HG02943 (cell line): ENCODE results near the gene GOPC.

ENCODE experiments used
- ATAC-seq: cut with Tn5 transposase; IDR thresholded peaks from one replicate; pipeline ENCODE4 v1.9.1; 2021; ENCODE audit warnings: mild to moderate bottlenecking, low read depth, moderate library complexity; ENCODE audit not compliant: unreplicated experiment

The GOPC gene

GRCh38 chr6:117597755-117598154 is 4.6 kb downstream of the GOPC start:
- ATAC-seq, result no peak

- no peak for ATAC-seq
Measured at GRCh38 chr6:117595099-117595923, 7.0 kb downstream of the GOPC start.

GRCh38 chr6:117592983-117593759 is 9.1 kb downstream of the GOPC start:
- ATAC-seq, result no peak

GRCh38 chr6:117591405-117591804 is 10.9 kb downstream of the GOPC start:
- ATAC-seq, result no peak

GRCh38 chr6:117590447-117590846 is 11.9 kb downstream of the GOPC start:
- ATAC-seq, result no peak

GRCh38 chr6:117585647-117586046 is 16.7 kb downstream of the GOPC start:
- ATAC-seq, result no peak

- ATAC-seq, result no peak
Measured at GRCh38 chr6:117574198-117574597, 28.1 kb downstream of the GOPC start.

- no peak for ATAC-seq
Measured at GRCh38 chr6:117573006-117573680, 29.2 kb downstream of the GOPC start.

GRCh38 chr6:117568831-117569410 is 33.4 kb downstream of the GOPC start:
- ATAC-seq, result no peak

- ATAC-seq, result no peak
Measured at GRCh38 chr6:117568247-117568646, 34.1 kb downstream of the GOPC start.

GRCh38 chr6:117564681-117565080 is 37.6 kb downstream of the GOPC start:
- no peak for ATAC-seq

- no peak for ATAC-seq
Measured at GRCh38 chr6:117561128-117561527, 41.2 kb downstream of the GOPC start.

- ATAC-seq, result no peak
Measured at GRCh38 chr6:117559299-117559698, 43.0 kb downstream of the GOPC start.

- ATAC-seq, result no peak
Measured at GRCh38 chr6:117558818-117559217, 43.5 kb downstream of the GOPC start.

- ATAC-seq, result no peak
Measured at GRCh38 chr6:117557951-117558350, 44.4 kb downstream of the GOPC start.

GRCh38 chr6:117555882-117556498 is 46.3 kb downstream of the GOPC start:
- no peak for ATAC-seq

GRCh38 chr6:117555262-117555849 is 47.0 kb downstream of the GOPC start:
- no peak for ATAC-seq

GRCh38 chr6:117553142-117553541 is 49.2 kb downstream of the GOPC start:
- no peak for ATAC-seq

- no peak for ATAC-seq
Measured at GRCh38 chr6:117552618-117553017, 49.7 kb downstream of the GOPC start.

GRCh38 chr6:117550618-117551242 is 51.6 kb downstream of the GOPC start:
- ATAC-seq, result no peak
